Mesodermal cell (in vitro differentiated cells): ENCODE results near the gene ATXN10.

ENCODE experiments used
- H3K27ac ChIP-seq: 2 replicates; pipeline ENCODE4 v1.7.0; 2013; ENCODE audit warnings: mild to moderate bottlenecking, low read depth, low read length, moderate library complexity; ENCODE audit not compliant: severe bottlenecking
- H3K36me3 ChIP-seq: 2 replicates; pipeline ENCODE4 v1.7.1; 2013; ENCODE audit warnings: mild to moderate bottlenecking, low read length, moderate library complexity; ENCODE audit not compliant: control insufficient read depth, insufficient read depth
- H3K4me1 ChIP-seq: one replicate; pipeline ENCODE4 v1.7.1; 2013; ENCODE audit warnings: mild to moderate bottlenecking, low read length; ENCODE audit not compliant: insufficient read depth, control insufficient read depth, poor library complexity, severe bottlenecking
- H3K4me3 ChIP-seq: 2 replicates; pipeline ENCODE4 v1.7.0; 2013; ENCODE audit warnings: low read length, control low read depth, mild to moderate bottlenecking; ENCODE audit not compliant: insufficient read depth, poor library complexity, severe bottlenecking; ENCODE audit errors: extremely low read depth
- H3K9me3 ChIP-seq: 2 replicates; pipeline ENCODE4 v1.7.1; 2013; ENCODE audit warnings: mild to moderate bottlenecking, low read length, moderate library complexity; ENCODE audit not compliant: control insufficient read depth
- WGBS, 2 experiments: methylation state at CpG; one replicate each; pipeline ENCODE4 v1.1.5; 2013; ENCODE audit warnings: missing lambda C conversion rate in 2 of 2; ENCODE audit not compliant: insufficient coverage in 2 of 2; 5-methylcytosine and 5-hydroxymethylcytosine counted together

The ATXN10 gene

DNA sequence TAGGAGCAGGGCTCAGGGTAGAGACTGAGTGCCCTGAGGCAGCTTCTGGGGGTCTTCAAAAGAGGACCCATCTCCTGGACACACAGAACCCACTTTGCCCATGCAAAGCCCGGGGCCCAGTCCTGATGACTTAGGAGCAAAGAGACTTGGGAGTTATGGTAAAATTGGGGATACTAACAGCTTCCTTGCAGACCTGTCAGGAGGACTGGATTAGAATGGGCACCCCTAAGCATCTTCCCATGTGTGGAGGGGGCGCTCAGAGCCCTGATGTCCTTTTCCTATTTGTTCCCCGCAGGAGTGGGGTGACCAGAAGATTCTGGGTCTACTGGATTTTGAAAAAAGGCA lies 205.4 kb downstream of the ATXN10 start:
- H3K9me3 ChIP-seq = peaks cover 8% of the 10 kb centered on the region
- no peak overlapping the region for H3K4me3 ChIP-seq
- H3K36me3 ChIP-seq = no peaks in the 10 kb centered on the region
- WGBS, 2 experiments = 79 to 100% methylated on average over 1 to 2 of the region's 3 CpGs
- no peak overlapping the region for H3K27ac ChIP-seq
- H3K4me1 ChIP-seq = no peaks in the 10 kb centered on the region

DNA sequence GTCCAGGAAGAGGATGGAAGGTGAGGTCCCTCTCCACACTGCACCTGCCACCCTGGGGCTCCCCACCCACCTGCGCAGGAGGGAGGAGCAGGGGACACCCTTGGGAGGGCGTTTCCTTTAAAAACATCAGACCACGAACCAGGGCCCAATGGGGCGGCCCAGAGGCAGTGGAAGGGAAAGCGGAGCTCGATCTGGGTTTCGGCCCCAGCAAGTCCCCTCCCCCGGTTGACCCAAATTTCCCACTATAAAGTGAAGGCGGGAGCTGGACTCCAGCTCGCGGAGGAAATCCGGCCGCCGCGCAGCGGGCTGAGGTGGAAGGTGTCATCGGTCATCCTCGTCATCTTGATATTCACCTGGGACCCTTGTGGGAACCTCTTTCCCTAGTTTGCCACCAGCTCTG lies 206.0 kb downstream of the ATXN10 start:
- Histone ChIP-seq H3K36me3 (no peaks in the 10 kb centered on the region), H3K27ac (no peak overlapping the region)
- 81 to 88% methylated on average over 15 to 17 of the region's 18 CpGs for WGBS, 2 experiments

DNA sequence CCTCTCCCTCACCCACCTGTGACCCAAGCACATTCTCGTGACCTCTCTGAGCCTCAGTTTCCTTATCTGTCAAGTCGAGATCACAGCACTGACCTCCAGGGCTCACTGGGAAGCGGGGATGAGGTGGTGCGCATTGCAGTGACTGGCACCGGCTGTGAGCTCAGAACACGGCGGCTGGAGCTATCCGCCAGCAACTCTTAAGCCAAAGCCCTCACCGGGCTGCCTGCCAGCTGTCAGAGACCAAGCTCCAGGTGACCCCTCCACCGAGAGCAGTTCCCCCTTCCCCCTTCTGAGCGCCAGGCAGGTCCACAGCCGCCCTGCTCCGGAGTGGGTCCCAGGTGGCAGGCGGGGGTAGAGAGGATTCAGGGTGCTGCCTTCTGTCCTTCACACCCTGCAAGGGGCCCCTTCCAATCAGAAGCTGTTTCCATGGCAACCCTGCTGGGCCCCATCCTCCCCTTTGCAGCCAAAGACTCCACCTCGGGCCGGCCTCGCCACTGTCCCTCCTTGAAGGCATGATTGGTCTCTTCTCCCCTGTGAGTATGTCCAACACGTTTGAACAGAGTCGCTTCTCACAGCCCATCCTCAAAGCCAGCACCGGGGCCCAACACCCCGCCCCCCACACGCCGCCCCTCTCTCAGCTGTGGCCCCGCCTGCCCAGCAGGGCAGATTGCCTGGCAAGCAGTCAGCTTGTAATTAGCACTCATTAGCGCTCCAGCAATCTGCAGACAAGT lies 206.6 kb downstream of the ATXN10 start:
- Histone ChIP-seq H3K27ac (no peak overlapping the region), H3K36me3 (no peaks in the 10 kb centered on the region), H3K4me1 (no peaks in the 10 kb centered on the region), H3K4me3 (no peak overlapping the region), H3K9me3 (no peaks in the 10 kb centered on the region)
- WGBS, 2 experiments = 36 to 47% methylated on average over 11 to 22 of the region's 25 CpGs

More for the DNA sequence above, 206.0 kb downstream of the ATXN10 start:
- Histone ChIP-seq H3K9me3 (peaks cover 4% of the 10 kb centered on the region), H3K4me1 (no peaks in the 10 kb centered on the region), H3K4me3 (no peak overlapping the region)

- no peak overlapping the region for H3K4me3 ChIP-seq
- WGBS, 2 experiments = 48 to 54% methylated on average over 12 to 15 of the region's 16 CpGs
- no peaks in the 10 kb centered on the region for H3K9me3 ChIP-seq
- H3K27ac ChIP-seq = no peak overlapping the region
- H3K4me1 ChIP-seq = no peaks in the 10 kb centered on the region
- no peaks in the 10 kb centered on the region for H3K36me3 ChIP-seq
These were observed 207.4 kb downstream of the ATXN10 start for GRCh38 chr22:45878901-45879551.

DNA sequence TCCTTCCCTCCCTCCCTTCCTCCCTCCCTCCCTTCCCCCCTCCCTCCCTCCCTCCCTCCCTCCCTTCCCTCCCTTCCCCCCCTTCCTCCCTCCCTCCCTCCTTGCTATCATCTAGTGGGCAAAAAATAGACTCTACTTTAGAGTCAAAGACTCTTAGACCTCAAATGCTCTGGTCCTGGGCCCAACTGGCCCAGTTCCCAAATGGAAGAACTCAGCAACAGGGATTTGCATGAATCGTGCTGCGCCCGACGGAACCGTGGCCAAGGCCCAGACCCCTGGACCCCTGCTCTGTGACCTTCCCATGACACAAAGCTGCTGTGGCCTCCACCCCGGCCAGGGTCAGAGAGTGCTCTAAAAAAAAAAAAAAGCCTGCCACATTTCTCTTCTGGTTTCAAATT lies 207.9 kb downstream of the ATXN10 start:
- no peak overlapping the region for H3K27ac ChIP-seq
- H3K4me3 ChIP-seq = no peak overlapping the region
- 89 to 93% methylated on average over 5 to 6 of the region's 6 CpGs for WGBS, 2 experiments
- no peaks in the 10 kb centered on the region for H3K9me3 ChIP-seq
- H3K4me1 ChIP-seq = no peaks in the 10 kb centered on the region
- H3K36me3 ChIP-seq = no peaks in the 10 kb centered on the region

DNA sequence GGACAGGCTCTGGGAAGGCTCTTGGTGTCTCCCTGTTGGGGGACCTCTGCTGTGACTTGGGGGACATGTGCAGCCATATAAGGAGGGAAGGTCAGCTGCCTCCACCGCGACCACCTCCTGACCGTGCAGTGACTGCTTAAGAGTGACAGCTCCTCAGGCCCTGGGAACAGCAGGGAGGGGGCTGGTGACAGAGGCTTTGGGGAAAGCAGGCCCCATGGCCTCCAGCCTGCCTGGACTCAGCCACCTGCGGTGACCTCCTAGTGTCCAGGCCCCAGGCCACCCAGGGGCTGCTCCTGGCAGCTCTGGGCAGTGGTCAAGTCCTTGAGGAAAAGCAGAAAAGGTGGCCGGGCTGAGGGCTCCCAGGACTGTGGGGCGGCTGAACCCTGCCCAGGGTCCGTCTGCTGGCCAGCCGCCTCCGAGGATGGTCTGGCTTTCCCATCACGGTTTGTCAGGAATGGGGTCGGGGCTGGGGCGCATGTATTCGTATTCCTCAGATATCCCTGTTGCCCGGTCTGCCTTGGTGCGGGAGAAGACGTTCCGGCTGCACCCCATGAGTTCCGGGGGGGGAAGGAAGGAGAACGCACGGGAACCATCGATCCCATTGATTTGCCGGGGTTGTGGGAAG lies 208.6 kb downstream of the ATXN10 start:
- Histone ChIP-seq H3K4me3 (no peak overlapping the region), H3K9me3 (no peaks in the 10 kb centered on the region), H3K27ac (no peak overlapping the region), H3K4me1 (no peaks in the 10 kb centered on the region), H3K36me3 (no peaks in the 10 kb centered on the region)
- 70 to 76% methylated on average over 20 to 22 of the region's 22 CpGs for WGBS, 2 experiments

GRCh38 chr22:45880716-45881523 lies 209.3 kb downstream of the ATXN10 start:
- WGBS, 2 experiments = 50 to 53% methylated on average over 43 to 49 of the region's 49 CpGs
- H3K4me3 ChIP-seq = no peak overlapping the region

GRCh38 chr22:45881524-45881875 lies 209.9 kb downstream of the ATXN10 start:
- Histone ChIP-seq H3K9me3 (no peaks in the 10 kb centered on the region), H3K36me3 (no peaks in the 10 kb centered on the region), H3K4me1 (no peaks in the 10 kb centered on the region), H3K27ac (no peak overlapping the region), H3K4me3 (no peak overlapping the region)
- 86 to 95% methylated on average over 5 to 8 of the region's 8 CpGs for WGBS, 2 experiments

More at GRCh38 chr22:45880716-45881523, 209.3 kb downstream of the ATXN10 start:
- Histone ChIP-seq H3K9me3 (no peaks in the 10 kb centered on the region), H3K27ac (no peak overlapping the region), H3K4me1 (no peaks in the 10 kb centered on the region), H3K36me3 (no peaks in the 10 kb centered on the region)

DNA sequence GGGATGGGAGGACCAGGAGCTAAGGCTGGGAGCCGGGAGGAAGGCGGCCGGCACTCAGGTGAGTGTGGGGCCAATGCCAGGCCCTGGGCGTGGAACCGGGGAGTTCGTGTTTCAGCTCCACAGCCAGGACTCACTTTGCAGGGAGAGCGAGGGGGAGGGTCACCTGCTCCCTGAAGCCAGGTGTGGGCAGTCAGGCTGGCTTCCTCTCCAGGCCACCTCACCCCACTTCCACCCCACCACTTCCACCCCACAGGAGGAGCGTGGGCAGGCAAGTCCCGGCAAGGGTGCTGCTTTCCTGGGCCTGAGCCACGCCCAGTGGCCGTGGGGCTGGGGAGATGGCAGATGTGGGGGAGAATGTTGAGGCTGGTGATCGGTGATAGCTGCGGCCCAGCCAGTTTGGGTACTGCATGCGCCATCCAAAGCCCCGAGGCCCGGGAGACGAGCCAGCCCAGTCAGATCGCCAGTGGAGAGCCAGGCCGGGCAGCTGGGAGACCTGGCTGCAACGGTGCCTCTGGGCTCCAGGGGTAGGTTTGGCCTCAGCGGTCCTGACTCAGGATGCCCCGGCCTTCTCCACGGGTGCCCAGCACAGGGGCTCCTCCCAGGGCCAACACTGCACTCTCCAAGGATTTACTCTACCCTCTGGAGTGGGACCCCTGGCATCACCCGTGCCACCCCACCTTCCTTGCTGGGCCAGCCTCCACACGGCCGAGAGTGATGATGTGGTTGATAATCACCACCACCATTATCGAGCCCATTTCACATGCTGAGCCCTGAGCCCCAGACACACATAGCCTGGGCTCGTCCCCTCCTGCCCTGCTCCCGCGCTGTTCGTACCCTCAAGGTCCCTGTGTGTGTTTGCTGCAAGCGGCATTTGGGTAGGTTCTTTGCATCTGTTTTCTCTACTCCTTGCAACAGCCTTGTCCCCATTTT lies 211.5 kb downstream of the ATXN10 start:
- Histone ChIP-seq H3K4me1 (no peaks in the 10 kb centered on the region), H3K36me3 (no peaks in the 10 kb centered on the region), H3K27ac (no peak overlapping the region), H3K9me3 (no peaks in the 10 kb centered on the region), H3K4me3 (no peak overlapping the region)
- WGBS, 2 experiments = 89 to 94% methylated on average over 25 to 29 of the region's 32 CpGs

- Histone ChIP-seq H3K9me3 (no peaks in the 10 kb centered on the region), H3K27ac (no peak overlapping the region), H3K4me3 (no peak overlapping the region), H3K36me3 (no peaks in the 10 kb centered on the region), H3K4me1 (no peaks in the 10 kb centered on the region)
- WGBS, 2 experiments = 100% methylated on average over 1 of the region's 8 CpGs
These were observed 212.2 kb downstream of the ATXN10 start for GRCh38 chr22:45883811-45884170.
